SK-N-SH (cell line): ENCODE measurements around the gene GUK1.

Experiments
- EZH2phosphoT487 ChIP-seq: fragments of 200-600 bp; sonication (generic); IDR thresholded peaks from 2 replicates; pipeline ENCODE4 v1.6.1; 2017; ENCODE audit warnings: low read depth, mixed run types, mild to moderate bottlenecking, antibody characterized with exemption, moderate library complexity, borderline replicate concordance
- FOXM1 ChIP-seq: IDR thresholded peaks from 2 replicates; pipeline ENCODE4 v1.4.0; 2012; ENCODE audit warnings: low read depth, mild to moderate bottlenecking
- MAX ChIP-seq: IDR thresholded peaks from 2 replicates; pipeline ENCODE4 v1.4.0; 2012; ENCODE audit warnings: low read depth
- MEF2A ChIP-seq: IDR thresholded peaks from 2 replicates; pipeline ENCODE4 v1.4.0; 2012; ENCODE audit warnings: low read depth, borderline replicate concordance
- MXI1 ChIP-seq: IDR thresholded peaks from 2 replicates; pipeline ENCODE4 v1.6.1; 2012; ENCODE audit warnings: mild to moderate bottlenecking, low read depth, low read length, improper control_type of control experiment
- POLR2AphosphoS5 ChIP-seq: IDR thresholded peaks from 2 replicates; pipeline ENCODE4 v1.6.1; 2012; ENCODE audit warnings: low read depth, low read length
- RAD21 ChIP-seq: IDR thresholded peaks from 2 replicates; pipeline ENCODE4 v1.6.1; 2012; ENCODE audit warnings: mild to moderate bottlenecking, low read length
- RCOR1 ChIP-seq: fragments of 150-350 bp; IDR thresholded peaks from 2 replicates; pipeline ENCODE4 v1.6.1; 2017; ENCODE audit warnings: antibody characterized with exemption, low read length
- REST ChIP-seq: IDR thresholded peaks from 2 replicates; pipeline ENCODE4 v1.6.1; 2012; ENCODE audit warnings: mild to moderate bottlenecking, low read depth, low read length, moderate library complexity
- RFX5 ChIP-seq: IDR thresholded peaks from 2 replicates; pipeline ENCODE4 v1.6.1; 2012; ENCODE audit warnings: mild to moderate bottlenecking, improper control_type of control experiment, low read length
- RXRA ChIP-seq: IDR thresholded peaks from 2 replicates; pipeline ENCODE4 v1.4.0; 2012; ENCODE audit warnings: low read depth, mild to moderate bottlenecking, borderline replicate concordance
- SMC3 ChIP-seq: IDR thresholded peaks from 2 replicates; pipeline ENCODE4 v1.6.1; 2012; ENCODE audit warnings: low read depth, low read length, improper control_type of control experiment
- YY1 ChIP-seq: IDR thresholded peaks from 2 replicates; pipeline ENCODE4 v1.4.0; 2012; ENCODE audit warnings: low read depth, mild to moderate bottlenecking
- TF ChIP-seq, protein P1 (sequence below): fragments of 200-600 bp; sonication (generic); IDR thresholded peaks from 2 replicates; pipeline ENCODE4 v1.6.1; 2017; ENCODE audit warnings: antibody characterized with exemption, mild to moderate bottlenecking, moderate library complexity

- TF ChIP-seq, protein P1, sequence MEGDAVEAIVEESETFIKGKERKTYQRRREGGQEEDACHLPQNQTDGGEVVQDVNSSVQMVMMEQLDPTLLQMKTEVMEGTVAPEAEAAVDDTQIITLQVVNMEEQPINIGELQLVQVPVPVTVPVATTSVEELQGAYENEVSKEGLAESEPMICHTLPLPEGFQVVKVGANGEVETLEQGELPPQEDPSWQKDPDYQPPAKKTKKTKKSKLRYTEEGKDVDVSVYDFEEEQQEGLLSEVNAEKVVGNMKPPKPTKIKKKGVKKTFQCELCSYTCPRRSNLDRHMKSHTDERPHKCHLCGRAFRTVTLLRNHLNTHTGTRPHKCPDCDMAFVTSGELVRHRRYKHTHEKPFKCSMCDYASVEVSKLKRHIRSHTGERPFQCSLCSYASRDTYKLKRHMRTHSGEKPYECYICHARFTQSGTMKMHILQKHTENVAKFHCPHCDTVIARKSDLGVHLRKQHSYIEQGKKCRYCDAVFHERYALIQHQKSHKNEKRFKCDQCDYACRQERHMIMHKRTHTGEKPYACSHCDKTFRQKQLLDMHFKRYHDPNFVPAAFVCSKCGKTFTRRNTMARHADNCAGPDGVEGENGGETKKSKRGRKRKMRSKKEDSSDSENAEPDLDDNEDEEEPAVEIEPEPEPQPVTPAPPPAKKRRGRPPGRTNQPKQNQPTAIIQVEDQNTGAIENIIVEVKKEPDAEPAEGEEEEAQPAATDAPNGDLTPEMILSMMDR: no peak
- TF ChIP-seq MAX (no peak), RCOR1 (no peak), FOXM1 (no peak), RAD21 (no peak), REST (no peak), POLR2AphosphoS5 (no peak), MEF2A (no peak), EZH2phosphoT487 (no peak), SMC3 (no peak), MXI1 (no peak), RXRA (no peak), RFX5 (no peak), YY1 (no peak)
These were observed 8.9 kb downstream of the GUK1 start for GRCh38 chr1:228148935-228149405.
